ENCODE measurements around the gene ATXN1. TPM values are rescaled to one million over a fixed set of nuclear protein-coding genes. Genes with fewer than 3 reads are reported as not detected.

Gene ATXN1
- total RNA-seq, 1 experiment from 2014 or later, result 16.5 TPM

DNA sequence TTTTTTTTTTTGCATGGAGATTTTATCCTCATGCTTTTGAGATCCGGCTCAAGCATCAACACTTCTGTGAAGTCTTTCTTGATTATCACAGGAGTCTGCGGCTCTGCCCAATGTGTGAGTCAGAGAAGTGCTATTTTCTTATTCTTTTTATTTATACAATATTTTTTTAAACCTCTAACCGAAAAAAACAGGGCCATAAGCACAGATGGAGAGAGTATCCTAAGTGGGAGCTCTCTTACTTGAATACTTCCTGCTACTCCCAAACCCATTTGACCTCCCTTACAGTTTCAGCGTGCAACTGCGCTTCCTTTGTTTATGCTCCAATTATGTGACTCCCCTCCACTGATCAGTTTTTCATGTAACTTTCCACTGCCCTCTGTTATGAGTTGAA, 8.7 kb upstream of the ATXN1 start:
- no peaks in the 10 kb centered on the region for H3K27me3 Mint-ChIP-seq (ENCODE audit: insufficient read depth, unreplicated experiment)
- TF ChIP-seq, protein P1, sequence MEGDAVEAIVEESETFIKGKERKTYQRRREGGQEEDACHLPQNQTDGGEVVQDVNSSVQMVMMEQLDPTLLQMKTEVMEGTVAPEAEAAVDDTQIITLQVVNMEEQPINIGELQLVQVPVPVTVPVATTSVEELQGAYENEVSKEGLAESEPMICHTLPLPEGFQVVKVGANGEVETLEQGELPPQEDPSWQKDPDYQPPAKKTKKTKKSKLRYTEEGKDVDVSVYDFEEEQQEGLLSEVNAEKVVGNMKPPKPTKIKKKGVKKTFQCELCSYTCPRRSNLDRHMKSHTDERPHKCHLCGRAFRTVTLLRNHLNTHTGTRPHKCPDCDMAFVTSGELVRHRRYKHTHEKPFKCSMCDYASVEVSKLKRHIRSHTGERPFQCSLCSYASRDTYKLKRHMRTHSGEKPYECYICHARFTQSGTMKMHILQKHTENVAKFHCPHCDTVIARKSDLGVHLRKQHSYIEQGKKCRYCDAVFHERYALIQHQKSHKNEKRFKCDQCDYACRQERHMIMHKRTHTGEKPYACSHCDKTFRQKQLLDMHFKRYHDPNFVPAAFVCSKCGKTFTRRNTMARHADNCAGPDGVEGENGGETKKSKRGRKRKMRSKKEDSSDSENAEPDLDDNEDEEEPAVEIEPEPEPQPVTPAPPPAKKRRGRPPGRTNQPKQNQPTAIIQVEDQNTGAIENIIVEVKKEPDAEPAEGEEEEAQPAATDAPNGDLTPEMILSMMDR (IDR thresholded peaks at IDR 0.05; ENCODE audit: unreplicated experiment), result no peak
- no peaks in the 10 kb centered on the region for H3K36me3 Mint-ChIP-seq (ENCODE audit: insufficient read depth, unreplicated experiment)
- no peak for DNase-seq (ENCODE audit: unreplicated experiment)
- BruUV-seq (replicated peaks), result no TSS peak
- POLR2A ChIA-PET, result interaction anchor here (1.1 to 1.7 kb wide), 3 partner anchors 12 to 87 kb away, joined by 3 to 4 read pairs (median 3); no protein-coding TSS in a partner anchor
- H3K9me3 Mint-ChIP-seq (ENCODE audit: unreplicated experiment), result no peaks in the 10 kb centered on the region
- CTCF ChIA-PET, result interaction anchor here (0.8 to 1.4 kb wide), 8 partner anchors 11 to 436 kb away, joined by 3 to 5 read pairs (median 4); no protein-coding TSS in a partner anchor
- no peak overlapping the region for H3K27ac Mint-ChIP-seq (ENCODE audit: low read depth, unreplicated experiment)
- H3K4me3 Mint-ChIP-seq (ENCODE audit: unreplicated experiment), result peak overlapping the region; percentile 42
- peaks cover 30% of the 10 kb centered on the region for H3K4me1 Mint-ChIP-seq (ENCODE audit: insufficient read depth, unreplicated experiment)
- intact Hi-C loops (cut with micrococcal nuclease), result loop anchor here (10.0 kb wide), 1 partner anchor 365 kb away; no protein-coding TSS in a partner anchor

DNA sequence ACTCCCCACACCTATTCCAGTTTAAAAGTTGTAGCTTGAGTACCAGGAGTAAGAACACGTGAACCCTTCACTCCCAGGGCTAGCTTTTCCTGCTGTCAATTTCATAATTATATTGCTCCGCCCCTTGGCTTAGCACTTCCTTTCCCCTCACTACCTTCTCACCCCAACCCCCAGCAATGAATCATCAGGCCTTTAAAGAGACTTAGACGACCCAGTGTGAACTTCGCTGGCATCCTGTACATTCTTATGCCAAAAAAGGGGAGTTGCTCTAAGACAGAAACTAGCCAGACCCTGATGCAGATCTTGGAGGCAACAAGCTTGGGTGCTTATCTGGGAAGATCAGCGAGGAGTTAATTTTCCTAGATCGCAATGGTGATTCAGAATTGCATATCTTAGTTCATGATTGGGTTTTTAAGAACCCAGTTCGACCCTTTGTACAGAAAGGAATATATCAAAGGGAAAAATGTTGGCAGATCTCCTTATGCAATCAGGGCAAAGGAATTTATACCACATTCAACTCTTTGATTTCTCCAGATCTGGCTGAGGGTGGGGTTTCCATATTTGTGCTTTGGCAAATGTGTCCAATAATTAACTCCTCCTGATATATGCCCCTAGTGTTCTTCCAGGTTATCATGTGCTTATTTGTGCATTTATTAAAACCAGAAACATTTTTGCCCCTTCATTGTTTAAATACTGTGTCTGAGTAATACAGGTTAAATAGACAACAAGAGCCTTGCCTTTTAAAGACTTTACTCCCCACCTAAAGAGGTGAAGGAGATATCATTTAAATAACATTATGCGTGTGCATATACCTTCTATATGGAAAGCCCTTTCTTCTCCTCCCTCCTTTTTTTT, 8.1 kb upstream of the ATXN1 start:
- ChIA-PET POLR2A (interaction anchor here (0.7 to 1.7 kb wide), 6 partner anchors 30 to 317 kb away, joined by 3 to 7 read pairs (median 4); no protein-coding TSS in a partner anchor), CTCF (interaction anchor here (0.6 to 1.6 kb wide), 11 partner anchors 11 to 738 kb away, joined by 3 to 7 read pairs (median 3); no protein-coding TSS in a partner anchor)
- no peaks in the 10 kb centered on the region for H3K36me3 Mint-ChIP-seq (ENCODE audit: insufficient read depth, unreplicated experiment)
- peak overlapping the region; percentile 42 for H3K4me3 Mint-ChIP-seq (ENCODE audit: unreplicated experiment)
- BruUV-seq (replicated peaks), result no TSS peak
- peak; percentile 98 for DNase-seq (ENCODE audit: unreplicated experiment)
- H3K27me3 Mint-ChIP-seq (ENCODE audit: insufficient read depth, unreplicated experiment), result no peaks in the 10 kb centered on the region
- peak overlapping the region; percentile 28 for H3K27ac Mint-ChIP-seq (ENCODE audit: low read depth, unreplicated experiment)
- H3K9me3 Mint-ChIP-seq (ENCODE audit: unreplicated experiment), result no peaks in the 10 kb centered on the region
- intact Hi-C loops (cut with micrococcal nuclease), result loop anchor here (10.0 kb wide), 1 partner anchor 365 kb away; no protein-coding TSS in a partner anchor
- H3K4me1 Mint-ChIP-seq (ENCODE audit: insufficient read depth, unreplicated experiment), result peaks cover 30% of the 10 kb centered on the region
- TF ChIP-seq, protein P1 (IDR thresholded peaks at IDR 0.05; ENCODE audit: unreplicated experiment), result no peak

DNA sequence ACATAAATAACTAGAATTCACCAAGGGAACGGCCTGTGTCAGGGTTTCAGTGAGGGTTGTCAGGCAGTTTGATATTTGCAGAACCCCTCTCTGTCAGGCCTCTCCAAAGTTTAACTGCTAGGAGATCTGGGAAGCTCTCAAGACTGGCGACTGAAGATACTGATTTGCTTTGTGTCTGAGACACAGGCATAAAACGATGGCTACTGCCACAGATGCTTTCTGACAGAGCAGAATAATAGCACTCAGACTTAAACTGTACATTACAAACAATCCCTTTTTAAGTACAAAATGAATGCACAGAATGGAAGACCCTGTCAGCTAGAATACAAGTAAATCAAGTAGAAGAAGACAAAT, 7.2 kb upstream of the ATXN1 start:
- no peaks in the 10 kb centered on the region for H3K27me3 Mint-ChIP-seq (ENCODE audit: insufficient read depth, unreplicated experiment)
- H3K27ac Mint-ChIP-seq (ENCODE audit: low read depth, unreplicated experiment), result no peak overlapping the region
- intact Hi-C loops (cut with micrococcal nuclease), result loop anchor here (10.0 kb wide), 1 partner anchor 364 kb away; no protein-coding TSS in a partner anchor
- peaks cover 30% of the 10 kb centered on the region for H3K4me1 Mint-ChIP-seq (ENCODE audit: insufficient read depth, unreplicated experiment)
- TF ChIP-seq, protein P1 (IDR thresholded peaks at IDR 0.05; ENCODE audit: unreplicated experiment), result no peak
- CTCF ChIA-PET, result interaction anchor here (0.6 to 1.6 kb wide), 6 partner anchors 15 to 365 kb away, joined by 3 to 7 read pairs (median 4); no protein-coding TSS in a partner anchor
- POLR2A ChIA-PET, result interaction anchor here (1.5 to 1.7 kb wide), 3 partner anchors 29 to 318 kb away, joined by 4 to 7 read pairs (median 4); no protein-coding TSS in a partner anchor
- no TSS peak for BruUV-seq (replicated peaks)
- no peak overlapping the region for H3K4me3 Mint-ChIP-seq (ENCODE audit: unreplicated experiment)
- H3K9me3 Mint-ChIP-seq (ENCODE audit: unreplicated experiment), result no peaks in the 10 kb centered on the region
- no peak for DNase-seq (ENCODE audit: unreplicated experiment)
- H3K36me3 Mint-ChIP-seq (ENCODE audit: insufficient read depth, unreplicated experiment), result no peaks in the 10 kb centered on the region
